ENCODE measurements around the gene STK32B. TPM values are rescaled to one million over a fixed set of nuclear protein-coding genes. Genes with fewer than 3 reads are reported as not detected.

The STK32B gene
- total RNA-seq, 1 donor from 2014 or later: not detected

- POLR2A ChIA-PET: no interaction called here
Measured at GRCh38 chr4:5383191-5383980, 332.1 kb downstream of the STK32B start.

GRCh38 chr4:5385741-5386311 lies 334.5 kb downstream of the STK32B start:
- H3K4me3 Mint-ChIP-seq: no peak overlapping the region
- H3K36me3 Mint-ChIP-seq (ENCODE audit: low read depth): no peaks in the 10 kb centered on the region
- ATAC-seq (ENCODE audit: low read depth): no peak
- intact Hi-C loops (cut with micrococcal nuclease): no loop called here
- H3K27me3 Mint-ChIP-seq: no peaks in the 10 kb centered on the region
- TF ChIP-seq, protein P1, sequence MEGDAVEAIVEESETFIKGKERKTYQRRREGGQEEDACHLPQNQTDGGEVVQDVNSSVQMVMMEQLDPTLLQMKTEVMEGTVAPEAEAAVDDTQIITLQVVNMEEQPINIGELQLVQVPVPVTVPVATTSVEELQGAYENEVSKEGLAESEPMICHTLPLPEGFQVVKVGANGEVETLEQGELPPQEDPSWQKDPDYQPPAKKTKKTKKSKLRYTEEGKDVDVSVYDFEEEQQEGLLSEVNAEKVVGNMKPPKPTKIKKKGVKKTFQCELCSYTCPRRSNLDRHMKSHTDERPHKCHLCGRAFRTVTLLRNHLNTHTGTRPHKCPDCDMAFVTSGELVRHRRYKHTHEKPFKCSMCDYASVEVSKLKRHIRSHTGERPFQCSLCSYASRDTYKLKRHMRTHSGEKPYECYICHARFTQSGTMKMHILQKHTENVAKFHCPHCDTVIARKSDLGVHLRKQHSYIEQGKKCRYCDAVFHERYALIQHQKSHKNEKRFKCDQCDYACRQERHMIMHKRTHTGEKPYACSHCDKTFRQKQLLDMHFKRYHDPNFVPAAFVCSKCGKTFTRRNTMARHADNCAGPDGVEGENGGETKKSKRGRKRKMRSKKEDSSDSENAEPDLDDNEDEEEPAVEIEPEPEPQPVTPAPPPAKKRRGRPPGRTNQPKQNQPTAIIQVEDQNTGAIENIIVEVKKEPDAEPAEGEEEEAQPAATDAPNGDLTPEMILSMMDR (IDR thresholded peaks at IDR 0.05): no peak
- DNase-seq: no peak
- ChIA-PET CTCF (no interaction called here), POLR2A (no interaction called here)
- no peaks in the 10 kb centered on the region for H3K9me3 Mint-ChIP-seq
- H3K4me1 Mint-ChIP-seq: no peaks in the 10 kb centered on the region
- H3K27ac Mint-ChIP-seq: no peak overlapping the region

More at GRCh38 chr4:5383191-5383980, 332.1 kb downstream of the STK32B start:
- no peaks in the 10 kb centered on the region for H3K27me3 Mint-ChIP-seq
- ATAC-seq (ENCODE audit: low read depth) (no peak), DNase-seq (no peak)
- no peaks in the 10 kb centered on the region for H3K36me3 Mint-ChIP-seq (ENCODE audit: low read depth)
- intact Hi-C loops (cut with micrococcal nuclease): no loop called here
- no peaks in the 10 kb centered on the region for H3K4me1 Mint-ChIP-seq
- TF ChIP-seq, protein P1 (IDR thresholded peaks at IDR 0.05): no peak
- no peak overlapping the region for H3K27ac Mint-ChIP-seq
- H3K4me3 Mint-ChIP-seq: no peak overlapping the region
- H3K9me3 Mint-ChIP-seq: no peaks in the 10 kb centered on the region
- CTCF ChIA-PET: no interaction called here

- ATAC-seq (ENCODE audit: low read depth): no peak
- Mint-ChIP-seq H3K27me3 (no peaks in the 10 kb centered on the region), H3K36me3 (ENCODE audit: low read depth) (no peaks in the 10 kb centered on the region), H3K27ac (no peak overlapping the region), H3K9me3 (no peaks in the 10 kb centered on the region), H3K4me1 (no peaks in the 10 kb centered on the region), H3K4me3 (no peak overlapping the region)
- no peak for DNase-seq
- intact Hi-C loops (cut with micrococcal nuclease): no loop called here
- ChIA-PET CTCF (no interaction called here), POLR2A (no interaction called here)
- TF ChIP-seq, protein P1 (IDR thresholded peaks at IDR 0.05): no peak
Measured at GRCh38 chr4:5386921-5387320, 335.6 kb downstream of the STK32B start.

DNA sequence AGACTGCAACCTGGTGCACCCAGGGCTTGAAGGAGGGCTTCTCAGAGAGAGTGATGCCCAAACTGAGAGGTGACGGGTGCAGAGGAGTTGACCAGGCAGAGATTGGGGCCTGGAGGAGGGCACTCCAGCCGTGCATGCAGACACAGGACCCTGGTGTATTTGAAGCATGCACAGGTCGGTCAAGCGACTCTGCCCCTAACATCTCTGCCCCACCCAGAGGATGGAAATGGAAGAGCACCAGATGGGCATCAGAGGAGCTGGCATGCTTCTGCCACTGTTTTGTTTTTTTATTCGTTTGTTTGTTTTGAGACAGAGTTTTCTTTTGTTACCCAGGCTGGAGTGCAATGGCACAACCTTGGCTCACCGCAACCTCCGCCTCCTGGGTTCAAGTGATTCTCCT lies 336.2 kb downstream of the STK32B start:
- Mint-ChIP-seq H3K36me3 (ENCODE audit: low read depth) (no peaks in the 10 kb centered on the region), H3K9me3 (no peaks in the 10 kb centered on the region), H3K27me3 (no peaks in the 10 kb centered on the region), H3K4me1 (no peaks in the 10 kb centered on the region), H3K4me3 (no peak overlapping the region), H3K27ac (no peak overlapping the region)
- POLR2A ChIA-PET: no interaction called here
- DNase-seq (no peak), ATAC-seq (ENCODE audit: low read depth) (no peak)
- CTCF ChIA-PET: no interaction called here
- intact Hi-C loops (cut with micrococcal nuclease): no loop called here
- TF ChIP-seq, protein P1 (IDR thresholded peaks at IDR 0.05): no peak

DNA sequence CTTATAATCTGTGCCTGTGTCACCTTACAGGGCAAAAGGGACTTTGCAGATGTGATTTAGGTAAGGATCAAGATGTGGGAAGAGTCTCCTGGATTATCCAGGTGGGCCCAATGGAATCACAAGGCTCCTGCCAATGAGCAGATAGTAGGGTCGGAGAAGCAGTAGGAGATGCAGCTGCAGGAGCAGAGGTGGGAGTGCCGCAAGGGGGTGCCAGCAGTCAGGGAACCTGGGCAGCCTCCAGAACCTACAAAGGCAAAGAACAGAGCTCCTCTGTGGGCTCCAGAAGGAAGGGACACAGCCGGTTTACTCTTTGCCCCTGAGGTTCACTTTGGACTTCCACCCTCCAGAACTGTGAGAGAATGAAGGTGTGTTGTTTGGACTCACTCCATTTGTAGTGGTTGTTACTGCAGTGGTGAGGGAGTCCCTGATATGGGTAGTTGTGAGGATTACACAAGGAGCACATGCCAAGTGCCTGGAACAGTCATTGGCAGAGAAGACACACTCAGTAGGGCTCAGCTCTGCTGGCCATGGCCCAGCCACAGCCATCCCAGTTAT lies 338.6 kb downstream of the STK32B start:
- intact Hi-C loops (cut with micrococcal nuclease): no loop called here
- Mint-ChIP-seq H3K4me1 (no peaks in the 10 kb centered on the region), H3K36me3 (ENCODE audit: low read depth) (no peaks in the 10 kb centered on the region), H3K27ac (no peak overlapping the region), H3K4me3 (no peak overlapping the region), H3K9me3 (no peaks in the 10 kb centered on the region), H3K27me3 (no peaks in the 10 kb centered on the region)
- DNase-seq (no peak), ATAC-seq (ENCODE audit: low read depth) (no peak)
- TF ChIP-seq, protein P1 (IDR thresholded peaks at IDR 0.05): no peak
- ChIA-PET POLR2A (no interaction called here), CTCF (no interaction called here)

Data from activated B cell treated with CpG ODN at 0.5 μM for 24 hours (primary cell).